GM18498 (cell line): ENCODE results near the gene DOCK8.

ENCODE experiments used
- ATAC-seq: cut with Tn5 transposase; IDR thresholded peaks from one replicate; pipeline ENCODE4 v1.9.1; 2021; ENCODE audit warnings: mild to moderate bottlenecking, moderate library complexity; ENCODE audit not compliant: unreplicated experiment

Gene DOCK8

GRCh38 chr9:488448-488847, 273.8 kb downstream of the DOCK8 start:
- ATAC-seq, result no peak

GRCh38 chr9:489198-490197, 274.8 kb downstream of the DOCK8 start:
- no peak for ATAC-seq

- no peak for ATAC-seq
Measured at GRCh38 chr9:494764-495163, 280.1 kb downstream of the DOCK8 start.

- ATAC-seq, result no peak
Measured at GRCh38 chr9:495739-496138, 281.1 kb downstream of the DOCK8 start.

GRCh38 chr9:503326-503725, 288.7 kb downstream of the DOCK8 start:
- ATAC-seq, result no peak

- peak; percentile 93 for ATAC-seq
Measured at GRCh38 chr9:503881-504852, 289.5 kb downstream of the DOCK8 start, which contains the start of gene KANK1. Gene KANK1, plus strand, starts transcription at chr9:504695.

- ATAC-seq, result peak; percentile 40
Measured at GRCh38 chr9:504921-505740, 290.5 kb downstream of the DOCK8 start.

- no peak for ATAC-seq
Measured at GRCh38 chr9:505741-506059, 291.0 kb downstream of the DOCK8 start.

- ATAC-seq, result no peak
Measured at GRCh38 chr9:506281-506680, 291.6 kb downstream of the DOCK8 start.

GRCh38 chr9:511861-512260, 297.2 kb downstream of the DOCK8 start:
- no peak for ATAC-seq

- ATAC-seq, result no peak
Measured at GRCh38 chr9:512555-513272, 298.0 kb downstream of the DOCK8 start.
